ENCODE results near the gene PYGB. TPM values are rescaled to one million over a fixed set of nuclear protein-coding genes. Genes with fewer than 3 reads are reported as not detected.
A peak's percentile ranks its signal among the peaks of the same experiment; 100 is the strongest.

PYGB gene
- total RNA-seq, 1 donor from 2014 or later, result 117 TPM

DNA sequence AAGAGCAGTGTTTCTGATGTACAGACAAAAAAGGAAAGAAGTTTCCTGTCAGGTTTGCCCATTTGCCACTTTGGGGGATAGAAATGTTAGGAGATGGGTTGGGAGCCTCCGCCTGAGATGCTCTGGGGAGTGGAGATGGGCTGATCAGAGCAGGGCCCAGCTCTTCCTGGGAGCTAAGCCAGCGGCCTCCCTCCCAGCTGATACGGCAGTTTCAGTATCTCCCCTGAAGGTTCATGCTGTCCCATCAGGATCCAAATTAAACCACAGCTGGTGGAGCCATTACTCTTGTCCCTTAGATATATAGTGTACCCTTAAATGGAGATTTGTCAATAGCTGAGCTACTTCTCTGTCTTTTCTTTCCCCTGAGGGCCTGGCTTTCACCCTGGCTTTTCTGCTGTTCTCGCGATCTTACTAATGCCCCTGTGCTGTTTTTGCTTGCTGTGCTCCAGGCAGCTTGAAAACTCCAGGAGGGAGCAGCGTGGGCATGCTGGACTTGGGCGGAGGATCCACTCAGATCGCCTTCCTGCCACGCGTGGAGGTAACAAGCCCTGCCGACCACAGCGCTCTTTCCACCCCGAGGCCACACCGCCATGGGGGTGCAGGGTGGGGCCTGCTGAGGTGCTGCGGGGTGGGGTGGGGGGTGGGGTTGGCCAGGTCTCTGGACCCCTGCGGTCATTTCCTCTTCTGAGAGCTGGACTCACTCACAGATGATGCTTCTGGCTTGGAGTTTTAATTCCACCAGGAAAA lies 31.5 kb upstream of the PYGB start:
- no peak for DNase-seq (ENCODE audit: extremely low spot score in 2 of 2)
- intact Hi-C loops (cut with DNase I), result no loop called here

DNA sequence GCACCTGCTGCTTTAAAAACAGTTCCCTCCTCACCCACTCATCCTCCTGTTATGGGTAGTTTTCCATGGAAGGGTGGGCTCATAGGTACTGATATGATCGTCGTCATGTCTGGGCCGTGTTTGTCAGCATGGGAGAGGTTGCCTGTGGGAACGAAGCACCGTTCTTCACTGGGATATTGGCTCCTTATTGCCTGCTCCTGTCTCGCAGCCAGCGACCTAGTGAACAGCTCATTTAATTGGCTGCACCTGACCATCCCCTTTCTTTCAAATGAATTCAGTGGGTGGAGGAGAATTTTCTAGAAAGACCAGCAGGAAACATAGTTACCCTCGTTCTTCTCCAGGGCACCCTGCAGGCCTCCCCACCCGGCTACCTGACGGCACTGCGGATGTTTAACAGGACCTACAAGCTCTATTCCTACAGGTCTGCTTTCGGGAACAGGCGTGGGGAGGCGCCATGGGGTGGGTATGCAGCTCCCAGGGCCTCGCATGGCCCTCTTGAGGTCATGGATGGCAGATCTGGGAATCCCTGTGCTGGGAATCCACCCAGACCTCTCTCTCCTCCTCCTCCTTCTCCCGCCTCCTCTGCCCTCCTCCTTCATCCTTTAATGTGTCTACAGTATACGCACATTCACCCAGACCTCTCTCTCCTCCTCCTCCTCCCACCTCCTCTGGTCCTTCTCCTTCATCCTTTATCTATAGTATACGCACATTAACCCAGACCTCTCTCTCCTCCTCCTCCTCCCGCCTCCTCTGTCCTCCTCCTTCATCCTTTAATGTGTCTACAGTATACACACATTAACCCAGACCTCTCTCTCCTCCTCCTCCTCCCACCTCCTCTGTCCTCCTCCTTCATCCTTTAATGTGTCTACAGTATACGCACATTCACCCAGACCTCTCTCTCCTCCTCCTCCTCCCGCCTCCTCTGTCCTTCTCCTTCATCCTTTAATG lies 30.4 kb upstream of the PYGB start:
- H3K4me1 ChIP-seq, result no peaks in the 10 kb centered on the region
- no peak overlapping the region for H3K4me3 ChIP-seq
- no peaks in the 10 kb centered on the region for H3K27me3 ChIP-seq
- intact Hi-C loops (cut with DNase I), result no loop called here
- H3K36me3 ChIP-seq, result peaks cover 0 to 59% of the 10 kb centered on the region in 2 donors
- peak in 1 of 2 donors; percentile 88 for DNase-seq (ENCODE audit: extremely low spot score in 2 of 2)
- TF ChIP-seq, protein P1, sequence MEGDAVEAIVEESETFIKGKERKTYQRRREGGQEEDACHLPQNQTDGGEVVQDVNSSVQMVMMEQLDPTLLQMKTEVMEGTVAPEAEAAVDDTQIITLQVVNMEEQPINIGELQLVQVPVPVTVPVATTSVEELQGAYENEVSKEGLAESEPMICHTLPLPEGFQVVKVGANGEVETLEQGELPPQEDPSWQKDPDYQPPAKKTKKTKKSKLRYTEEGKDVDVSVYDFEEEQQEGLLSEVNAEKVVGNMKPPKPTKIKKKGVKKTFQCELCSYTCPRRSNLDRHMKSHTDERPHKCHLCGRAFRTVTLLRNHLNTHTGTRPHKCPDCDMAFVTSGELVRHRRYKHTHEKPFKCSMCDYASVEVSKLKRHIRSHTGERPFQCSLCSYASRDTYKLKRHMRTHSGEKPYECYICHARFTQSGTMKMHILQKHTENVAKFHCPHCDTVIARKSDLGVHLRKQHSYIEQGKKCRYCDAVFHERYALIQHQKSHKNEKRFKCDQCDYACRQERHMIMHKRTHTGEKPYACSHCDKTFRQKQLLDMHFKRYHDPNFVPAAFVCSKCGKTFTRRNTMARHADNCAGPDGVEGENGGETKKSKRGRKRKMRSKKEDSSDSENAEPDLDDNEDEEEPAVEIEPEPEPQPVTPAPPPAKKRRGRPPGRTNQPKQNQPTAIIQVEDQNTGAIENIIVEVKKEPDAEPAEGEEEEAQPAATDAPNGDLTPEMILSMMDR (IDR thresholded peaks at IDR 0.05), result no peak
- TF ChIP-seq POLR2AphosphoS5 (IDR thresholded peaks at IDR 0.05; ENCODE audit: insufficient read depth in 1 of 2, low read depth in 1 of 2), result no peak
- TF ChIP-seq POLR2A (IDR thresholded peaks at IDR 0.05), result no peak
- no peak overlapping the region for H3K27ac ChIP-seq
- no peaks in the 10 kb centered on the region for H3K9me3 ChIP-seq

More for the DNA sequence above, 31.5 kb upstream of the PYGB start:
- Histone ChIP-seq H3K27me3 (no peaks in the 10 kb centered on the region), H3K36me3 (peaks cover 0 to 66% of the 10 kb centered on the region in 2 donors), H3K4me3 (no peak overlapping the region), H3K9me3 (no peaks in the 10 kb centered on the region), H3K4me1 (no peaks in the 10 kb centered on the region), H3K27ac (no peak overlapping the region)
- TF ChIP-seq, protein P1 (IDR thresholded peaks at IDR 0.05), result no peak
- TF ChIP-seq POLR2A (IDR thresholded peaks at IDR 0.05), result no peak
- TF ChIP-seq POLR2AphosphoS5 (IDR thresholded peaks at IDR 0.05; ENCODE audit: insufficient read depth in 1 of 2, low read depth in 1 of 2), result no peak

DNA sequence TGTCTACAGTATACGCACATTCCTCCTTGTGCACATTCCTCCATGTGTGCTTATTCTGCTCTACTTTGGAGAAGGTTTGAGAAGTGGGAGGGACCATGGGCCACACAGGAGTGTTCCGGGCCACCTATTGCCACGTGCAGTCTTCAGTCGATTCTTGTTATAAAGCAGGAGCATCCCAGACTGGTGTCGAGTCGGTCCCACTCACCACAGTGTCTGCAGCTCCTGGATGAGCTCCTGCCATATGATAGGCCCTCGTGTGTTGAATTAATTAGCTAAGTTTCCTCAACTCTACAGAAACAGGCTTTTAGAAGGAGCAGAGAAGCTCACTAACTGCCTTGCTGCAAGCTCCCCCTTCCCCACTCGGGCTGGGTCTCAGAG lies 29.8 kb upstream of the PYGB start:
- DNase-seq (ENCODE audit: extremely low spot score in 2 of 2), result peak in 1 of 2 donors; percentile 84
- Histone ChIP-seq H3K4me3 (no peak overlapping the region), H3K27me3 (no peaks in the 10 kb centered on the region), H3K27ac (no peak overlapping the region), H3K4me1 (no peaks in the 10 kb centered on the region), H3K36me3 (peaks cover 0 to 53% of the 10 kb centered on the region in 2 donors), H3K9me3 (no peaks in the 10 kb centered on the region)
- intact Hi-C loops (cut with DNase I), result no loop called here
- no peak for TF ChIP-seq POLR2A (IDR thresholded peaks at IDR 0.05)
- no peak for TF ChIP-seq POLR2AphosphoS5 (IDR thresholded peaks at IDR 0.05; ENCODE audit: insufficient read depth in 1 of 2, low read depth in 1 of 2)
- TF ChIP-seq, protein P1 (IDR thresholded peaks at IDR 0.05), result no peak

DNA sequence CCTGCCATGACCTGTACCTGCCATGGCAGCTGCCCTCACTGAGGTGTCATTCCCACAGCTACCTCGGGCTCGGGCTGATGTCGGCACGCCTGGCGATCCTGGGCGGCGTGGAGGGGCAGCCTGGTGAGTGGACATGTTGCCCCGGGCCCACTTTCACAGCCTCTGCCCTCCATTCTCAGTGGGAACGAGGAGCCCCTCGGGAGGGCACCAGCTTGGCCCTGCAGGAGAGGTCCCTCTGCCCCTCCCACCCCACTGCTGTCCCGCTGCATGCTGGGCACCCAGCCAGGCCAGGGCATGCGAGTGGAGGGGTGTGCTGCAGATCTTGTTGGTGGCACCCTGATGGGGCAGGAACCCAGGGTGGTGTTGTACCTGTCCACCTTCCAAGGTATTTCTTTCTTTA lies 29.4 kb upstream of the PYGB start:
- Histone ChIP-seq H3K27me3 (no peaks in the 10 kb centered on the region), H3K27ac (no peak overlapping the region), H3K4me3 (no peak overlapping the region), H3K36me3 (peaks cover 0 to 49% of the 10 kb centered on the region in 2 donors), H3K9me3 (no peaks in the 10 kb centered on the region), H3K4me1 (no peaks in the 10 kb centered on the region)
- peak in 1 of 2 donors; percentile 95 for DNase-seq (ENCODE audit: extremely low spot score in 2 of 2)
- TF ChIP-seq POLR2A (IDR thresholded peaks at IDR 0.05) (no peak), POLR2AphosphoS5 (IDR thresholded peaks at IDR 0.05; ENCODE audit: insufficient read depth in 1 of 2, low read depth in 1 of 2) (no peak)
- TF ChIP-seq, protein P1 (IDR thresholded peaks at IDR 0.05), result no peak
- intact Hi-C loops (cut with DNase I), result no loop called here
